LNCaP clone FGC (cell line): ENCODE data around the gene MACROD2.

Experiments used
- DNase-seq: peaks from one replicate; pipeline ENCODE4 v3.0.0-alpha.2; 2011; ENCODE audit warnings: low read depth
- H3K4me3 ChIP-seq: 2 replicates; pipeline ENCODE4 v1.5.1; 2011; ENCODE audit warnings: mild to moderate bottlenecking, low read depth, low read length, control low read depth
- TF ChIP-seq, protein P1 (sequence below): IDR thresholded peaks from 2 replicates; pipeline ENCODE4 v1.5.1; 2012; ENCODE audit warnings: mild to moderate bottlenecking; ENCODE audit not compliant: control insufficient read depth, insufficient read depth; ENCODE audit errors: extremely low read depth

MACROD2 gene

DNA sequence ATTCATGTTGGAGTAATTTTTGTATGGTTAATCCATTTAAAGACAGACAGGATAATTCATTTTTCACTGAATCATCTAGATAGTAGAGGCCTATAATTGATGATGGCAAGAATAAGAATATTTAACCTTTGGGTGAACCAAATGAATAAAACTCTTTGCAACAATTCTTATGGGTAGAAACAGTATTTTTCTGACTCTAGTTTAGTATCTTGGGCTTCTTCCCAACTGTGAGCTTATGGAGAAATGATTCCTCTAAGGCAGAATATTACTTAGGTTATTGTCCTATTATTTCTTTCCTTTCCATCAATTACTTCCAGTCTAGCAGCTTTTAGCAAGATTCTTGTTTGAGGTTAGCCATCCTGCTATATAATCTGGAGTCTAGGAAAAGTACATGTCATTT is 1077.0 kb downstream of the MACROD2 start:
- H3K4me3 ChIP-seq = no peak overlapping the region
- TF ChIP-seq, protein P1, sequence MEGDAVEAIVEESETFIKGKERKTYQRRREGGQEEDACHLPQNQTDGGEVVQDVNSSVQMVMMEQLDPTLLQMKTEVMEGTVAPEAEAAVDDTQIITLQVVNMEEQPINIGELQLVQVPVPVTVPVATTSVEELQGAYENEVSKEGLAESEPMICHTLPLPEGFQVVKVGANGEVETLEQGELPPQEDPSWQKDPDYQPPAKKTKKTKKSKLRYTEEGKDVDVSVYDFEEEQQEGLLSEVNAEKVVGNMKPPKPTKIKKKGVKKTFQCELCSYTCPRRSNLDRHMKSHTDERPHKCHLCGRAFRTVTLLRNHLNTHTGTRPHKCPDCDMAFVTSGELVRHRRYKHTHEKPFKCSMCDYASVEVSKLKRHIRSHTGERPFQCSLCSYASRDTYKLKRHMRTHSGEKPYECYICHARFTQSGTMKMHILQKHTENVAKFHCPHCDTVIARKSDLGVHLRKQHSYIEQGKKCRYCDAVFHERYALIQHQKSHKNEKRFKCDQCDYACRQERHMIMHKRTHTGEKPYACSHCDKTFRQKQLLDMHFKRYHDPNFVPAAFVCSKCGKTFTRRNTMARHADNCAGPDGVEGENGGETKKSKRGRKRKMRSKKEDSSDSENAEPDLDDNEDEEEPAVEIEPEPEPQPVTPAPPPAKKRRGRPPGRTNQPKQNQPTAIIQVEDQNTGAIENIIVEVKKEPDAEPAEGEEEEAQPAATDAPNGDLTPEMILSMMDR = no peak
- DNase-seq = no peak

DNA sequence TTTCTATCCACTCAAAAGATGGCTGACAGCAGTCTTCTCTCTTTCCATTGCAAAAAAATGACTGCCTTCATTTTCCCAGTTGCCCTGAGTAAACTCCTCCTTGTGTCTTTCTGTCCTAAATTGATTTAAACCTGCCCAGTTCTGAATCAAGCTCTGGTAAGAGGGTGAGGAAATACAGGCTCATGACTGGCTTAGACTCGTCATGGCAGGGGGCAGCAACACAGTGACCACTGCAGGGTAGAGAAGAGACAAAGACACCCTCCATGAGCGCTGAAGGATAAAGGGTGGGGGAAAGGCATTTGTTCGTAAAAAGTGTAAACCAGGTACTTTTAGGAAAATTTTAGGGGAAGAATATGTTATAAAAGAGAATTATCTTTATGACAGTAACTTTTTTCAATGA is 1080.3 kb downstream of the MACROD2 start:
- no peak for DNase-seq
- H3K4me3 ChIP-seq = no peak overlapping the region
- TF ChIP-seq, protein P1 = no peak

DNA sequence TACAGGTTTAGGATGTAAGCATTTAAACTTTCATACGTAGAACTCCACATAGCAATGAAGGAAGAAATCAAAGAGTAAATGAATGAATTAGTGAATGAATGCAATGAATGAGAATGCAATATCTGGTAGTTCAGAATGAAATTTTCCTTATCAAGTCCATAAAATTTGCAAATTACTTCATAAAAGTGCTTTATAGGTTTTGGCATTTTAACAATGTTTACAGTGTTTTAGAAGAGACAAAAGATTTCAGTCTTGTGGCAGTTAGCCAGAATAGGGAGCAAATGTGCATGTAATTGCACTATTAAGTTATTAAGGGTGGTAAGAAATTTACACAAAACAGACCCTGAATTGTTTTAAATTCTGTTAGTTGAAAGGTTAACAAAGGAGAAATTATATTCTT is 1081.5 kb downstream of the MACROD2 start:
- TF ChIP-seq, protein P1 = no peak
- H3K4me3 ChIP-seq = no peak overlapping the region
- peak; percentile 51 for DNase-seq

DNA sequence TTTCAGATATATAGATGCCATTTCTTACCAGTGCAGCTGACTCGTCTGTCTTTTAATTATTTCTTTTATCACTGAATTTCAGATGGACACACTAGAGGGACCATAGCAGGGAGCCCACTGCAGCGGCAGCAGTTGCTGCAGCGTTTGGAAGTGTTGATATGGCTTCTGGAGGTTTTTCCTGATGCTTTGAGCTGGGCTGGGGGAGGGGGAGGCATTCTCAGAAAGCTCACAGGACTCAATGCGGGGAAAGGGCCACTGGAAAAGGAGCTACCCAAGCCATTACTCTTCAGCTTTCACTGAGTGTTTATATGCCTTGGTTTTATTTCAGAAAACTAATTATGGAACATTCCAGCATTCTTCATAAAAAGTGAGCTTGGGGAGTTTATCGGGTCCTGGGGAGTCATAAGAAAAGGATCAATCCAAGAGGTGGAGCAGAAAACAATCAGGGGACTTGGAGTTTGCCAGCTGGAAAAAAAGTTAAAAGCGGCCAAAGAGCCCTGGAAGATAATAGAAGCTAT is 1082.5 kb downstream of the MACROD2 start:
- no peak for DNase-seq
- TF ChIP-seq, protein P1 = no peak
- no peak overlapping the region for H3K4me3 ChIP-seq

DNA sequence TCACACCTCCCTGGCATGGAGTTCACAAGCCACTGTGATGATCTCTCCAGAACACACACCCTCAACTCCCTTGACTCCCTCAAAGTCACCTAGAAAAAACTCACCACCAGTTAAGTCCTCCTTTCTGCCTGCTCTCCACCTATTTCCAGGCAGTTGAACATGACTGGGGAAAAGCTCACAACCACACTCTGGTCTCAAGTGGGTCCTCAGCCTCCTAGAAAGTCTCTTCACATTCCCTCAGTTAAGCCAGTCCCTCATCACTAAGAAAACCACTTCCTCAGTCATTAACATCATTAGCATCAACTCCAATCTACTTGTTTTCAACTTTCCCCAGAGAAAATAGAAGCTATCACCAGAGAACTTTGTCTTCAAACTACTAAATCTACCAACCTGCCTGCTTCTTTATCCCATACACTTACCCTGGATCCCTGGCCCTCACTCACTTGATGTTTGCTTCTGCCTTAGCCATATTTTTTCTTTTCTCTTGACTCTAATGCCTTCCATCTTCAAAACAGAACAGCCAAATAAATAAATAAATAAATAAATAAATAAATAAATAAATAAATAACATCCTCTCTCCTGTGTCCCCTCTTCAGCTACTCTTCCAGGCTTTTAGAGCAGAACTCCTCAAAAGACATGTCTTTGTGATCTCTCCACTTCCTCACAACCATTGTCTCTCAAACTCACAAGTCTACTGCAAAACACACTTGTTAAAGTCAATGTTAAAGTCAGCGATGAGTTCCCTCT is 1084.5 kb downstream of the MACROD2 start:
- no peak overlapping the region for H3K4me3 ChIP-seq

DNA sequence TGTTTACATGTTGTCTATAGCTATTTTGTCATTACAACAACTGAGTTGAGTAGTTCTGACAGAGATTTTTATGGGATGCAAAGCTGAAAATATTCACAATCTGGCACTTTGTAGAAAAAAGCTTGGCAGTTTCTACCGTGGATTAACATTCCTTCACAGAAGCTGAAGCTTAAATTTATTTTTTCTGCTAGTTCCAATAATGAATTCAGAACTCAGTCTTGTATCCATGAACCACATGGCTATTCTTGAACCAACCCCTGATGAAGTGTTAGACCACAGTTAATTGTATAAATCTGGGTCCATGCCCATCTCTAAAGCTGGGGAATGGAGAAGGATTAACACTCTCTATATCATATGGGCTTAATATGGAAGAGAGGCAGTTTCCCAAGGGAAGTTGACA is 1085.9 kb downstream of the MACROD2 start:
- no peak overlapping the region for H3K4me3 ChIP-seq
- TF ChIP-seq, protein P1 = no peak
- no peak for DNase-seq

More for the DNA sequence above, 1084.5 kb downstream of the MACROD2 start:
- no peak for DNase-seq
- TF ChIP-seq, protein P1 = no peak
